Measurements from ENCODE around the gene UFSP1.
"Not testable (repeated sequence)": the region's sequence is repeated elsewhere in the genome, so short reads cannot be mapped to it uniquely, and the experiment has no call there.

Gene UFSP1

DNA sequence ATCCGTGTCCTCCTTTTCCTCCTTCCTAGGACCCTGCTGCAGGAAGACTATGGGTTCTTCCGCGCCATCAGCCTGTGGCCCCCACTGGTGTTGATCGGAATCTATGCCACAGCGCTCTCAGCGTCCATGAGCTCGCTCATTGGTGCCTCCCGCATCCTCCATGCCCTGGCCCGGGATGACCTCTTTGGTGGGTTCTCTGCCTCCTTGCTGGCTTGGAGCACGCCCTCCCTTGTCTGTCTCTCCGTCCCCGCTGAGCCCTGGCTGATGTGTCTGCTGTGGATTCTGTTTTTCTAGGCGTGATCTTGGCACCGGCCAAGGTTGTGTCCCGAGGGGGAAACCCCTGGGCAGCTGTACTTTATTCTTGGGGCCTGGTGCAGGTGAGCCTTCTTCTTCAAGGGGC, 29.7 kb downstream of the UFSP1 start:
- DNase-seq (ENCODE audit: low read depth): no peak

DNA sequence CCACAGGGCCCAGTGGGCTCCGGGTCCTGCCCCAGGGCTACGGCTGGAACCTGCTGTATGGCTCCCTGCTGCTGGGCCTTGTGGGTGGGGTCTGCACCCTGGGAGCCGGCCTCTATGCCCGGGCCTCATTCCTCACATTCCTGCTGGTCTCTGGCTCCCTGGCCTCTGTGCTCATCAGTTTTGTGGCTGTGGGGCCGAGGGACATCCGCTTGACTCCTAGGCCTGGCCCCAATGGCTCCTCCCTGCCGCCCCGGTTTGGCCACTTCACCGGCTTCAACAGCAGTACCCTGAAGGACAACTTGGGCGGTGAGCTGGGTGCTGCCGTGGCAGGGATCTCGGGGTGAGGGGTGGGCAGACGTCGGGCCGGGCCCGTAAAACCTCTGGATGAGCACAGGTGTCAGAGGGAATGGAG, 32.6 kb downstream of the UFSP1 start:
- no peak for DNase-seq (ENCODE audit: low read depth)

DNA sequence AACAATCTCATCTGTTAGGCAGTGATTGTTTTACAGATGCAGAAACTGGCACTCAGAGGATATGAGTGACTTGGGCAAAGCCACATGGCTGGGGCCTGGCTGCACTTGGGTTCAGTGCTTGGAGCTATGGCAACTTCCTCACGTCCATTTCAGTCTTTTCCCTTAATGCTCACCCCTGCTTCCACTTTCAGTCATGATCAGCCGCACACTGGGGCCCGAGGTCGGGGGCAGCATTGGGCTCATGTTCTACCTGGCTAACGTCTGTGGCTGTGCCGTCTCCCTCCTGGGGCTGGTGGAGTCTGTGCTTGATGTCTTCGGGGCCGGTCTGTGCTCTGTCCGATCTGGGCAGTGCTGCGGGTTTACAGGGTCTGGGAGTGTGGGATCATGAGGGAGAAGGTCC, 34.0 kb downstream of the UFSP1 start:
- DNase-seq (ENCODE audit: low read depth): no peak

DNA sequence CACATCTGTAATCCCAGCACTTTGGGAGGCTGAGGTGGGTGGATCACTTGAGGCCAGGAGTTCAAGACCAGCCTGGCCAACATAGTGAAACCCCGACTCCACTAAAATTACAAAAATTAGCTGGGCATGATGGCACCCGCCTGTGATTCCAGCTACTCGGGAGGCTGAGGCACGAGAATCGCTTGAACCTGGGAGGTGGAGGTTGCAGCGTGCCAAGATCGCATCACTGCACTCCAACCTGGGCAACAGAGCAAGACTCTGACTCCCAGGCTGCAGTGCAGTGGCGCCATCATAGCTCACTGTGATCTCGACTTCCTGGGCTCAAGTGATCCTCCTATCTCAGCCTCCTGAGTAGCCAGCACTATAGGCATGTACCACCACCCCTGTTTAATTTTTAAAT, 34.6 kb downstream of the UFSP1 start:
- not testable (repeated sequence) for DNase-seq (ENCODE audit: low read depth)

DNA sequence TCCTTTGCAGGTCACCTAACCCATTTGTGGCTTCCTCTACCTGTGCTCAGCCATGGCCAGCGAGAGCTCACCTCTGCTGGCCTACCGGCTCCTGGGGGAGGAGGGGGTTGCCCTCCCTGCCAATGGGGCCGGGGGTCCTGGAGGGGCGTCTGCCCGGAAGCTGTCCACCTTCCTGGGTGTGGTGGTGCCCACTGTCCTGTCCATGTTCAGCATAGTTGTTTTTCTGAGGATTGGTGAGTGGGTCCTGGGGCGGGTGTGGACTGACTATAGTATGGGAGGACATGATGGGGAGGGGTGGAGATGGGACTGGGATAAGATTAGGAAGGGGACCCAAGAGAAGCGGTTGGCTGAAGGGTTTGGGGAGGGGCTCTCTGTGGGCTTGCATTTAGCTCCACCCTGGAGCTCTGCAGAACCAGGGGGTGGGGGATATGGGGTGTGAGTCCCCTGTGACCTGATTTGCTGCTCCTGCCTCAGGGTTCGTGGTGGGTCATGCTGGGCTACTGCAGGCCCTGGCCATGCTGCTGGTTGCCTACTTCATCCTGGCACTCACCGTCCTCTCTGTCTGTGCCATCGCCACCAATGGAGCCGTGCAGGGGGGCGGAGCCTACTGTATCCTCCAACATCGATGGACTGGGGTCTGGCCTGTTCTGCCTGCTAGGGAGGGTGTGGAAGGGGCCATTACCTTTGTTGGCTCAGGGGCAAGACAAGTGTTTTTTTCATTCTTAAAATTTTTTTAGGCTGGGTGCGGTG, 35.2 kb downstream of the UFSP1 start:
- no peak for DNase-seq (ENCODE audit: low read depth)

DNA sequence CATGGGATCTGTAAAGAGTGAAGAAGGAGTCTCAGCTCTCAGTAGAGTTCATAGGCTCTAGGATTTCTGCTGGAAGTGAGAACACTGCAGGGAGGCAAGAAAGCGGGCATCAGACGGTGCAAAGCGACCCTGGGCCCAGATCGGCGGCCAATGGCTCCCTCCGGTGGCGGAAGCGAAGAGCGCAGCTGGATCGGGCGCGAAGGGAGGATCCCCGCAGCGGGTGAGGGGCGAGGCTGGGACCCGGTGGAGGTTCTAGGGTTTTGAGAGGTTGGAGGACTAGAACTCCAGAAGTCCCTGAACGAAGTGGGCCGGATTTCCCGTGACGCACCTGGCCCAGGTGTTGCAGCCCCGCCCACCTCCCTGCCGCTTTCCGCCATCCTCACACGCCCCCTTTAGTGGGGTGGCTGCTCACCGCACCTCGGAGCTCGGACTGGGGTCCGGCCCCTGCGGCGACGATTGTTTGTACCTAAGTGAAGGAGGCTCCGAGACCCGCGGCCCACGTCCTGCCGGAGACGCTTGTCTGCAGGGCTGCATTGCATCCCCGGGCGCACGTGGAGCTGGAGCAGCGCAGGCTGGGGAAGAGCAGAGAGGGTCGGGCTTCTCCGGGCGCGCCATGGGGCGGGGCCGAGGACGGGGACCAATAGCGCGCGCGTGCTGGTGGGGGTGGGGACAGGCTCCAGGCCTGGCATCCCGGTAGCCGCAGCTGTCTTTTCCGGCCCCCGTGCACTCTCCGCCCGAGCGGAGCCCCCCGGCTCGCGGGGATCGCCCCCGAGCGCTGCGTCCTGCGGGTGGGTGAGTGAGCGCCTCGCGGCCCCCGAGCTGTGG, 37.3 kb downstream of the UFSP1 start, which contains the start of gene SLC12A9:
SLC12A9 (plus strand) TSS at position 666 of the 825 bp plus-strand sequence. CDS start 1,485 bp downstream, outside the sequence.
- peak; percentile 90 for DNase-seq (ENCODE audit: low read depth)

DNA sequence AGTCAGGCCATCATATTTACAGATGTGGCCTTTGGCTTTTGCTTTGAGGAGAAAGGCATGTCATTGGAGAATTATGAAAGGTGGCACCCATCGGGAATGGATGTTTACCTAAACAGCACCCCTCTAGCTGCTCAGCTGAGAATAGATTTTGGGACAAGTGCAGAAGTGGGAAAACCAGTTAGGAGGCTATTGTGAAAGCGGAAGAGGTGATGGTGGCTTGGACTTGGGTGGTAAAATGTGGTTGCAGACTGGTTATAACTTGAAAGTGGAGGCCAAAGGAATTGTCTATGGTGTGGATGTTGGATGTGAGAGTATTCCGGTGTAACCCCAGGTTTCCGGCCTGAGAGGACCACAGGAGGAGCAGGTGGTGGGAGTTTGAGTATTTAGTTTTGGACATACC, 42.2 kb downstream of the UFSP1 start:
- DNase-seq (ENCODE audit: low read depth): no peak

DNA sequence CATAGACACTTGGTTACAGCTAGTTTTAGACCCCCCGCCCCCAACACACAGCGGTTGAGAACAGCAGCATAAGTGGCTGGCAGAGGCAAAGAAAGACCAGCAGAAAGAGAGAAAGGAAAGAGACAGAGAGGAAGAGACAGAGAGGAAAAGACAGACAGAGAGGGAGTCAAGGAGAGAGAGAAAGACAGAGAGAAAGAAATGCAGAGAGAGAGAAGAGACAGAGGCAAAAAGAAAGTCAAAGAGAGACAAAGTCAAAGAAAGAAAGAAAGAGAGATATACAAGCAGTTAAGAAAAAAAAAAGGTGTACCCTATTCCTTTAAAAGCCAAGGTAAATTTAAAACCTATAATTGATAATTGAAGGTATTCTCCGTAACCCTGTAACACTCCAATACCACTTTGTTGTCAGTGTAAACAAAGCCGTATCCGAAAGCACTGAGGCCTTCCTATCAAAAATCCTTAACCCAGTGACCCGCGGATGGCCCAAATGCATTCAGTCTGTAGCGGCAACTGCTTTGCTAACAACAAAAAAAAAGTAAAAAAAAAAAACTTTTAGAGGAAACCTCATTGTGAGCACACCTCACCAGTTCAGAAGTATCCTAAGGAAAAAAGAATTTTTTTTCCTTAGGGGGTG, 48.9 kb downstream of the UFSP1 start:
- no peak for DNase-seq (ENCODE audit: low read depth)

DNA sequence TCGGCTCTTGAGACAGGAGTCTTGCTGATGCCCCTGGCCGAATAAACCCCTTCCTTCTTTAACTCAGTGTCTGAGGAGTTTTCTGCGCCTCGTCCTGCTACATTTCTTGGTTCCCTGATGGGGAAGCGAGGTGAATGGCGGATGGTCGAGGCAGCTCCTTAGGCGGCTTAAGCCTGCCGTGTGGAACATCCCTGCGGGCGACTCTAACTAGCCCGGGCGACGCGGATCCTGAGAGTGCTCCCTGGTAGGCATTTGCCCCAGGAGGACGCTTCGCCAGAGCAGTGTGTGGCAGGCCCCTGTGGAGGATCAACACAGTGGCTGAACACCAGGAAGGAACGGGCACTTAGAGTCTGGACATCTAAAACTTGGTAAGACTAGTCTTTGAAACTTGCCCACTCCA, 50.2 kb downstream of the UFSP1 start:
- DNase-seq (ENCODE audit: low read depth): no peak
